ENCODE data around the gene FOXC2.

The FOXC2 gene

GRCh38 chr16:86558355-86559193 lies 8.1 kb upstream of the FOXC2 start:
- DNase-seq = no peak

GRCh38 chr16:86559802-86560305 lies 6.8 kb upstream of the FOXC2 start:
- no peak for DNase-seq

- DNase-seq = no peak
These were observed 4.3 kb upstream of the FOXC2 start for GRCh38 chr16:86562356-86562755.

GRCh38 chr16:86563469-86564345 lies 2.9 kb upstream of the FOXC2 start:
- peak; percentile 84 for DNase-seq

GRCh38 chr16:86565181-86565631 lies 1.4 kb upstream of the FOXC2 start:
- DNase-seq = no peak

- DNase-seq = no peak
These were observed 751 bp upstream of the FOXC2 start for GRCh38 chr16:86565644-86566511.

GRCh38 chr16:86566966-86567700 lies 504 bp downstream of the FOXC2 start:
- no peak for DNase-seq

GRCh38 chr16:86567701-86568581 lies 1.3 kb downstream of the FOXC2 start:
- DNase-seq = no peak

GRCh38 chr16:86568677-86569623 lies 2.3 kb downstream of the FOXC2 start:
- no peak for DNase-seq

GRCh38 chr16:86569701-86570447 lies 3.2 kb downstream of the FOXC2 start:
- no peak for DNase-seq

GRCh38 chr16:86570558-86571529 lies 4.2 kb downstream of the FOXC2 start:
- no peak for DNase-seq

- DNase-seq = no peak
These were observed 4.9 kb downstream of the FOXC2 start for GRCh38 chr16:86571530-86571915.

- no peak for DNase-seq
These were observed 5.5 kb downstream of the FOXC2 start for GRCh38 chr16:86572041-86572521.

- DNase-seq = no peak
These were observed 6.0 kb downstream of the FOXC2 start for GRCh38 chr16:86572606-86573005.

GRCh38 chr16:86573215-86573614 lies 6.6 kb downstream of the FOXC2 start:
- DNase-seq = no peak

GRCh38 chr16:86573646-86574508 lies 7.2 kb downstream of the FOXC2 start:
- no peak for DNase-seq
